HG03378 (cell line): Measurements from ENCODE around the gene MAGIX.
A peak's percentile ranks its signal among the peaks of the same experiment; 100 is the strongest.
"Not testable (repeated sequence)": the region's sequence is repeated elsewhere in the genome, so short reads cannot be mapped to it uniquely, and the experiment has no call there.

Source experiments
- ATAC-seq: cut with Tn5 transposase; IDR thresholded peaks from one replicate; pipeline ENCODE4 v1.9.1; 2021; ENCODE audit warnings: mild to moderate bottlenecking, moderate library complexity; ENCODE audit not compliant: unreplicated experiment

Gene MAGIX

GRCh38 chrX:49157194-49157593 lies 5.4 kb upstream of the MAGIX start:
- ATAC-seq, result no peak

GRCh38 chrX:49160908-49161307 lies 1.6 kb upstream of the MAGIX start:
- no peak for ATAC-seq

- ATAC-seq, result no peak
Measured at GRCh38 chrX:49161632-49162031, 926 bp upstream of the MAGIX start.

GRCh38 chrX:49163555-49164419 lies 1.2 kb downstream of the MAGIX start:
- ATAC-seq, result no peak

GRCh38 chrX:49164589-49165360 lies 2.2 kb downstream of the MAGIX start:
- no peak for ATAC-seq

- peak; percentile 42 for ATAC-seq
Measured at GRCh38 chrX:49165901-49166881, 3.6 kb downstream of the MAGIX start.

GRCh38 chrX:49166914-49167739 lies 4.6 kb downstream of the MAGIX start:
- ATAC-seq, result peak; percentile 32

GRCh38 chrX:49167740-49168108 lies 5.2 kb downstream of the MAGIX start:
- no peak for ATAC-seq

GRCh38 chrX:49171752-49172279 lies 9.3 kb downstream of the MAGIX start, which contains the start of gene PLP2:
Gene PLP2 (plus strand): TSS chrX:49171898. CDS start chrX:49172001, 103 bp downstream.
- ATAC-seq, result no peak

- peak; percentile 84 for ATAC-seq
Measured at GRCh38 chrX:49172280-49172780, 9.8 kb downstream of the MAGIX start.

GRCh38 chrX:49173544-49173943 lies 11.0 kb downstream of the MAGIX start:
- not testable (repeated sequence) for ATAC-seq

- ATAC-seq, result no peak
Measured at GRCh38 chrX:49174723-49175122, 12.2 kb downstream of the MAGIX start.

GRCh38 chrX:49175435-49176274 lies 13.1 kb downstream of the MAGIX start:
- ATAC-seq, result no peak

- ATAC-seq, result no peak
Measured at GRCh38 chrX:49176421-49177326, 14.1 kb downstream of the MAGIX start.

- ATAC-seq, result no peak
Measured at GRCh38 chrX:49177338-49177833, 14.8 kb downstream of the MAGIX start.

GRCh38 chrX:49177873-49178480 lies 15.4 kb downstream of the MAGIX start:
- no peak for ATAC-seq

GRCh38 chrX:49178537-49178936 lies 16.0 kb downstream of the MAGIX start:
- no peak for ATAC-seq
